Endodermal cell (in vitro differentiated cells): ENCODE measurements around the gene TMEM244. TPM values are rescaled to one million over a fixed set of nuclear protein-coding genes. Genes with fewer than 3 reads are reported as not detected.

Experiments used
- DNase-seq: peaks from one replicate; pipeline ENCODE4 v3.0.0-alpha.2; 2017
- H3K27ac ChIP-seq: 2 replicates; pipeline ENCODE4 v1.5.1; 2013; ENCODE audit warnings: mild to moderate bottlenecking, low read depth, low read length, moderate library complexity
- H3K27me3 ChIP-seq: 2 replicates; pipeline ENCODE4 v1.6.1; 2013; ENCODE audit warnings: mild to moderate bottlenecking, low read length, moderate library complexity; ENCODE audit not compliant: insufficient read depth, control insufficient read depth, poor library complexity, severe bottlenecking
- H3K36me3 ChIP-seq: 2 replicates; pipeline ENCODE4 v1.7.0; 2013; ENCODE audit warnings: mild to moderate bottlenecking, low read length, moderate library complexity; ENCODE audit not compliant: control insufficient read depth, insufficient read depth
- H3K4me1 ChIP-seq: one replicate; pipeline ENCODE4 v1.7.0; 2013; ENCODE audit warnings: low read length; ENCODE audit not compliant: control insufficient read depth, insufficient read depth
- H3K4me3 ChIP-seq: 2 replicates; pipeline ENCODE4 v1.5.1; 2013; ENCODE audit warnings: mild to moderate bottlenecking, low read length, moderate library complexity
- H3K9ac ChIP-seq: 2 replicates; pipeline ENCODE4 v1.6.1; 2013; ENCODE audit warnings: mild to moderate bottlenecking, low read length, moderate library complexity; ENCODE audit not compliant: poor library complexity, severe bottlenecking; ENCODE audit errors: extremely low read depth
- H3K9me3 ChIP-seq: 2 replicates; pipeline ENCODE4 v1.6.1; 2013; ENCODE audit warnings: mild to moderate bottlenecking, low read length, moderate library complexity; ENCODE audit not compliant: control insufficient read depth
- H3K27ac Mint-ChIP-seq: 2 replicates; pipeline ENCODE4 v1.8.0; 2020; ENCODE audit warnings: mixed read lengths
- H3K27me3 Mint-ChIP-seq: 2 replicates; pipeline ENCODE4 v1.8.0; 2021; ENCODE audit warnings: mild to moderate bottlenecking, mixed read lengths; ENCODE audit not compliant: insufficient read depth
- H3K36me3 Mint-ChIP-seq: 2 replicates; pipeline ENCODE4 v1.8.0; 2020; ENCODE audit warnings: low read depth, mixed read lengths
- H3K4me1 Mint-ChIP-seq: 2 replicates; pipeline ENCODE4 v1.8.0; 2020; ENCODE audit warnings: mixed read lengths
- H3K4me3 Mint-ChIP-seq: 2 replicates; pipeline ENCODE4 v1.8.0; 2020; ENCODE audit warnings: mild to moderate bottlenecking, moderate library complexity, mixed read lengths
- H3K9me3 Mint-ChIP-seq: 2 replicates; pipeline ENCODE4 v1.8.0; 2020; ENCODE audit warnings: mild to moderate bottlenecking, mixed read lengths
- CTCF ChIP-seq: fragments of 200-600 bp; sonication (generic); conservative IDR thresholded peaks from 2 replicates; pipeline ENCODE4 v1.5.0; 2021; ENCODE audit warnings: antibody characterized with exemption, mild to moderate bottlenecking
- WGBS, 2 experiments: methylation state at CpG; one replicate each; pipeline versions ENCODE4 v1.1.5 to v1.1.7; 2013; ENCODE audit warnings: missing lambda C conversion rate in 2 of 2, mixed read lengths in 1 of 2; ENCODE audit not compliant: insufficient coverage in 1 of 2, insufficient read length in 1 of 2; 5-methylcytosine and 5-hydroxymethylcytosine counted together
- total RNA-seq, 2 donors: library from RNA; stranded (reverse); fragmentation: NEBNext Ultra II Directional in 1 of 2; extraction: Animal tissue kit (Norgen Biotek cat#: 25700) in 1 of 2; gene quantifications; 2 replicates in 1 of 2; 3 replicates in 1 of 2; pipeline ENCODE4 v1.2.1, GENCODE V29; 2021

Gene TMEM244
- total RNA-seq, 2 donors from 2014 or later, result not detected

DNA sequence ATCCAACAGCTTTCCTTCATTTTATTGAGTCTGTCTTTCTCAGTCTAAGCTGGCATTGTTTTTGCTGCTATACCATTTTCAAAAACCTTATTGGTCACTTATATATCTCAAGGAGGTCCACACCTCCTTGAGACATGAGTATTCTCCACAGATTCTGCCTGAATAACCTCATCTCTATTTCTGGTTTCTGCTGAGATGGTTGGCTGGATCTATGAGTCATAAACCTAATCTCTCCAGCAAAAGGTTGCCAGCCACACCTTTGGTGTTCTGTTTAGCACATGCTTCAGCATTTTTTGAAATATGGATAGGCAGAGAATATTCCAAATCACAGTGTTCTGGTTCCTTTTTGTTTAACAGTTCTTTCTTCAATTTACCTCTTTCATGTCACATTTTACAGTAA is 40.8 kb upstream of the TMEM244 start:
- H3K4me1 ChIP-seq, result no peaks in the 10 kb centered on the region
- no peak overlapping the region for H3K27ac ChIP-seq
- no peaks in the 10 kb centered on the region for H3K36me3 Mint-ChIP-seq
- no peaks in the 10 kb centered on the region for H3K36me3 ChIP-seq
- H3K4me3 Mint-ChIP-seq, result no peak overlapping the region
- H3K27me3 ChIP-seq, result no peaks in the 10 kb centered on the region
- H3K4me3 ChIP-seq, result no peak overlapping the region
- no peak overlapping the region for H3K9ac ChIP-seq
- no peaks in the 10 kb centered on the region for H3K4me1 Mint-ChIP-seq
- no peaks in the 10 kb centered on the region for H3K27me3 Mint-ChIP-seq
- H3K9me3 Mint-ChIP-seq, result no peaks in the 10 kb centered on the region
- no peaks in the 10 kb centered on the region for H3K9me3 ChIP-seq
- DNase-seq, result no peak
- no peak overlapping the region for H3K27ac Mint-ChIP-seq
- TF ChIP-seq CTCF, result no peak

GRCh38 chr6:129895692-129896091 is 34.6 kb upstream of the TMEM244 start:
- no peak for DNase-seq
- H3K9me3 ChIP-seq, result no peaks in the 10 kb centered on the region
- no peak overlapping the region for H3K4me3 ChIP-seq
- Mint-ChIP-seq H3K4me3 (no peak overlapping the region), H3K9me3 (no peaks in the 10 kb centered on the region), H3K36me3 (no peaks in the 10 kb centered on the region), H3K27ac (no peak overlapping the region), H3K4me1 (no peaks in the 10 kb centered on the region), H3K27me3 (no peaks in the 10 kb centered on the region)
- no peak for TF ChIP-seq CTCF
- H3K4me1 ChIP-seq, result no peaks in the 10 kb centered on the region
- H3K27me3 ChIP-seq, result no peaks in the 10 kb centered on the region
- H3K9ac ChIP-seq, result no peak overlapping the region
- no peak overlapping the region for H3K27ac ChIP-seq
- no peaks in the 10 kb centered on the region for H3K36me3 ChIP-seq

- Mint-ChIP-seq H3K4me1 (no peaks in the 10 kb centered on the region), H3K9me3 (no peaks in the 10 kb centered on the region), H3K36me3 (no peaks in the 10 kb centered on the region), H3K4me3 (no peak overlapping the region), H3K27ac (no peak overlapping the region), H3K27me3 (no peaks in the 10 kb centered on the region)
- DNase-seq, result no peak
- Histone ChIP-seq H3K9ac (no peak overlapping the region), H3K27me3 (no peaks in the 10 kb centered on the region), H3K4me1 (no peaks in the 10 kb centered on the region), H3K27ac (no peak overlapping the region), H3K4me3 (no peak overlapping the region), H3K36me3 (no peaks in the 10 kb centered on the region), H3K9me3 (no peaks in the 10 kb centered on the region)
- TF ChIP-seq CTCF, result no peak
- WGBS, 2 experiments, result 95 to 100% methylated on average over 1 to 3 of the region's 3 CpGs
Observed at GRCh38 chr6:129894921-129895320, 33.8 kb upstream of the TMEM244 start.
